Measurements from ENCODE around the gene TTLL6.
"Not testable (repeated sequence)": the region's sequence is repeated elsewhere in the genome, so short reads cannot be mapped to it uniquely, and the experiment has no call there.

TTLL6 gene

GRCh38 chr17:48722915-48723422, 94.1 kb downstream of the TTLL6 start, which contains the start of gene PRAC2:
TSS of gene PRAC2 (plus strand) at chr17:48723185. CDS start at chr17:48724411, 1,226 bp downstream.
- no peak for DNase-seq (ENCODE audit: low spot score)

GRCh38 chr17:48722201-48722907, 94.7 kb downstream of the TTLL6 start, which contains the start of gene PRAC1:
TSS of gene PRAC1 (minus strand) at chr17:48722518. CDS start at chr17:48722392, 126 bp downstream.
- no peak for DNase-seq (ENCODE audit: low spot score)

DNA sequence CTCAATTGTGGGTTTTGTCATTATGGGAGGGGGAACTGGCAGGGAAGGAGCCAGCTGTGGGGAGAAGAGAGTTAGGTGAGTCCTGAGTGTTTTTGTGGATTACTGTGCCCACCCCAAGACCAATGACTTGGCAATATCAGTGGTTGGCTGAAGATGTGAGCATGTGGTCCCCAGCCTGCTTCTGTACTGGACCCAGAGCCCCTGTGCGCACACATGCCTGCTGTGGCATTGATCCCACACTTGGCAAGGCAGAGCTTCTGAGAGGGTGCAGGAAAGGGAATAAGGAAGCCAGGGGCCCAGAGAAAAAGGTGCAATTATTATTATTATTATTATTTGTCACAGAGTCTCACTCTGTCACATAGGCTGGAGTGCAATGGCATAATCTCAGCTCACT, 96.0 kb downstream of the TTLL6 start:
- no peak for DNase-seq (ENCODE audit: low spot score)

DNA sequence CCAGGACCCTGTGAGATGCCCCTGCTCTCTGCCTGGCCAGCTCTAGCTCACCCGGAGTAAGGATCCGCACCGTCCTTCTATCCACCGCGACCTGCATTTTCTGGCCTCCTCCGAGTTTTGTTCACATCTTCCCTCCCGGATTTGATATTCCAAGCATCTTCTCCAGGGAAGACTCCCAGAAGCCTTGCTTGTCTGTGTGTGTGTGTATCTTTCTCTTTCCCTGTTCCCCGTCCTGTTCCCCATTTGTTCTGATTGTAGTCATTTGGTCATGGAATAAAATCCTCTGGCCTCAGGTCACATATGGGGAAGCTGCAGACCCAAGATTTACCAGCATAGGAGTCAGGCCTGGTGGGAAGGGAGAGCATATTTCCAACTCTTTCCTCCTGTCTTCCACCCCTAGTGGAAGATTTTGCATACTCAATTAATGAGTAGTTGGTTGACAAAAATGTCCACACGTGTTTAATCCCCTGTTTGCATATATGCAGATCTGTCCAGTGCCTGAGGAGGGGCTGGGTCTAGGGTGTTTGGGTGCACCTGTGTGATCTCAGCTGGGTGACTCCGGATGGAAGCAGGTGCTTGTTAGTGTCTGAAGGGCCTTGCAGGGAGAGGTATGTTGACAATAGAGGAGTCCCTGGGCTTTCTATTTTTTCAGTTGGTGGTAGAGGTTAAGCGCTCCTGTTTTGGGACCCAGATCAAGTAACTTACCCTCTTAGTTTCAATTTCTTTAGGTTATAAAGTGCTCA, 96.6 kb downstream of the TTLL6 start:
- no peak for DNase-seq (ENCODE audit: low spot score)

DNA sequence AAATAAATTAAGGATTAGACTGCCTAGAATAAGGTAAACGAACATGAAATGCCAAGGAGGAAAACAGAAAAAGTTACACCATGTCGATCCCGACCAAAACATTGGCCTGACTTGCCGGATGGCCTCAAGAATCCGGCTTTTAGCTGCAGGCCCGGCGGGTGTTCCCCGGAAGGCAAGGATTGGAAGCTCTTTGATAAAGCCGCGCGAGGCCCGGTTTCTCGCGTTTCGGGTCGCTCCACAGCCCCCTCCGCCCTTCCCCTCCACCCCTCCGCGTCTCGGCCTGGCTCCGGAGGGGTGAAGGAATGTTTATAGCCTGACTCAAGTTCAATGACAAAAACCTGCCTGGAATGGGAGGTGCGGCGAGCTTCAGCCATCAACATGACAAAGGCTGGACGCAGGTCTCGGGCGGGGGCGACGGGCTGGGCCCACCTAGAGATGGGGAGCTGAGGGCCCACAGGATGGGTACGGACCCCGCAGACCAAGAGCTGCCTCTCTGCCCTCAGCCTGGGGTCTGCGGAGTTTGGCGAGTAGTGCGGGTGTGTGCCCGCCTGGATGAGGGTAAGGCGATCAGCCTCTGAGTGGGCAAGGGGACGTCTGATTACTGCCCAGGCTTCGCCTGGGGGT, 97.3 kb downstream of the TTLL6 start:
- DNase-seq (ENCODE audit: low spot score), result no peak

- no peak for DNase-seq (ENCODE audit: low spot score)
These were observed 98.0 kb downstream of the TTLL6 start for GRCh38 chr17:48718761-48719641.

DNA sequence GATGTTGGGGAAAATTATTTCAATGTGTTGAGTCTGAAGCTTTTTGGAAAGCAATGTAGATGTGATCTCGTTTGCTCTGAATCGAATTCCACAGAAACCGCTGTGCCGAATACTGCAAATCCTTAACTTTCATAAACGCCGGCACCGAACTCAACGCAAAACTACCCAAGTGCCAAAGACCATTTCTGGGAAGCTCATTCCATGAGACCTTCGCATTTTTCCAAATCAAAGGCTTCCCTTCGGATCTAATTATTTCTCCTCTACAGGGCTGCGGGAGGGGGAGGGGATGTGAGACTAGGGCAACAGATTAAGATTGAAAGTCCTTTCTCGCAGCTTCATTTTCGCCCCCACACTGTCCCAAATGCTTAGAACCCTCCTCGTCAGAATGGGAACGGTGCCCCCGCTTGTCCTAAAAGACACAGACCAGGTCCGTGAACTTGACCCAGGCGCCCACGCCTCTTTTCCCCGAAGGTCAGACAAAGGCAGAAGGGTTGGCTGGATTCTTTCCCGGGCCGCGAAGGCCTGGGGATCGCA, 98.7 kb downstream of the TTLL6 start:
- no peak for DNase-seq (ENCODE audit: low spot score)

GRCh38 chr17:48717367-48718226, 99.4 kb downstream of the TTLL6 start:
- DNase-seq (ENCODE audit: low spot score), result no peak

GRCh38 chr17:48716549-48716948, 100.5 kb downstream of the TTLL6 start:
- DNase-seq (ENCODE audit: low spot score), result not testable (repeated sequence)

- DNase-seq (ENCODE audit: low spot score), result no peak
These were observed 101.3 kb downstream of the TTLL6 start for GRCh38 chr17:48715496-48716399.
